ENCODE results near the gene TRAF4. TPM values are rescaled to one million over a fixed set of nuclear protein-coding genes. Genes with fewer than 3 reads are reported as not detected.

Gene TRAF4
- total RNA-seq, 2 experiments from 2014 or later: 75.9 to 80.4 TPM

- Mint-ChIP-seq H3K4me1 (ENCODE audit: low read depth) (peaks cover 8% of the 10 kb centered on the region), H3K27me3 (ENCODE audit: low read depth) (no peaks in the 10 kb centered on the region), H3K36me3 (ENCODE audit: low read depth) (peaks cover 14% of the 10 kb centered on the region), H3K27ac (no peak overlapping the region), H3K9me3 (no peaks in the 10 kb centered on the region), H3K4me3 (no peak overlapping the region)
- CTCF ChIA-PET: no interaction called here
- no peak for DNase-seq
- intact Hi-C loops (cut with micrococcal nuclease): no loop called here
These were observed 37.1 kb upstream of the TRAF4 start for GRCh38 chr17:28706471-28707338.

- no peak for DNase-seq
- Mint-ChIP-seq H3K4me3 (no peak overlapping the region), H3K27ac (no peak overlapping the region), H3K36me3 (ENCODE audit: low read depth) (peaks cover 11% of the 10 kb centered on the region), H3K9me3 (no peaks in the 10 kb centered on the region), H3K27me3 (ENCODE audit: low read depth) (peaks cover under 1% of the 10 kb centered on the region), H3K4me1 (ENCODE audit: low read depth) (peaks cover 15% of the 10 kb centered on the region)
- intact Hi-C loops (cut with micrococcal nuclease): no loop called here
- CTCF ChIA-PET: no interaction called here
These were observed 36.5 kb upstream of the TRAF4 start for GRCh38 chr17:28707339-28707720.

- H3K4me1 Mint-ChIP-seq (ENCODE audit: low read depth): peaks cover 17% of the 10 kb centered on the region
- peak overlapping the region; percentile 79 for H3K27ac Mint-ChIP-seq
- H3K4me3 Mint-ChIP-seq: peak overlapping the region; percentile 79
- CTCF ChIA-PET: interaction anchor here (0.7 to 3.4 kb wide), 5 partner anchors 9 to 1220 kb away, joined by 3 to 12 read pairs (median 7); partner anchors contain the start of genes RPL23A and TLCD1
- intact Hi-C loops (cut with micrococcal nuclease): loop anchor here (1.0 to 2.0 kb wide), 4 partner anchors 8 to 66 kb away; partner anchors contain the start of genes BLTP2, NEK8, RPL23A and SUPT6H
- no peaks in the 10 kb centered on the region for H3K36me3 Mint-ChIP-seq (ENCODE audit: low read depth)
- DNase-seq: peak; percentile 92
- no peaks in the 10 kb centered on the region for H3K9me3 Mint-ChIP-seq
- H3K27me3 Mint-ChIP-seq (ENCODE audit: low read depth): peaks cover 16% of the 10 kb centered on the region
These were observed 32.7 kb upstream of the TRAF4 start for GRCh38 chr17:28710861-28711722.

GRCh38 chr17:28711723-28712031 is 32.1 kb upstream of the TRAF4 start, which contains the start of gene PROCA1:
Gene PROCA1, minus strand, starts transcription at chr17:28711888. Its CDS starts 228 bp downstream, at chr17:28711660.
- no peak for DNase-seq
- Mint-ChIP-seq H3K27ac (peak within 1 kb of the TSS; percentile 79), H3K36me3 (ENCODE audit: low read depth) (no peaks in the 10 kb centered on the region), H3K4me3 (peak within 1 kb of the TSS; percentile 79), H3K9me3 (no peaks in the 10 kb centered on the region), H3K27me3 (ENCODE audit: low read depth) (peaks cover 20% of the 10 kb centered on the region), H3K4me1 (ENCODE audit: low read depth) (peaks cover 17% of the 10 kb centered on the region)
- CTCF ChIA-PET: interaction anchor here (2.0 to 3.4 kb wide), 2 partner anchors 8 to 15 kb away, joined by 8 to 12 read pairs; partner anchors contain the start of genes RPL23A and TLCD1
- intact Hi-C loops (cut with micrococcal nuclease): loop anchor here (1.0 to 2.0 kb wide), 4 partner anchors 8 to 67 kb away; partner anchors contain the start of genes BLTP2, NEK8, RPL23A and SUPT6H

- H3K36me3 Mint-ChIP-seq (ENCODE audit: low read depth): no peaks in the 10 kb centered on the region
- CTCF ChIA-PET: interaction anchor here (2.0 to 3.4 kb wide), 2 partner anchors 8 to 15 kb away, joined by 8 to 12 read pairs; partner anchors contain the start of genes RPL23A and TLCD1
- H3K27ac Mint-ChIP-seq: peak overlapping the region; percentile 79
- DNase-seq: peak; percentile 73
- intact Hi-C loops (cut with micrococcal nuclease): no loop called here
- H3K9me3 Mint-ChIP-seq: no peaks in the 10 kb centered on the region
- H3K4me1 Mint-ChIP-seq (ENCODE audit: low read depth): peaks cover 17% of the 10 kb centered on the region
- peaks cover 20% of the 10 kb centered on the region for H3K27me3 Mint-ChIP-seq (ENCODE audit: low read depth)
- H3K4me3 Mint-ChIP-seq: peak overlapping the region; percentile 79
These were observed 31.6 kb upstream of the TRAF4 start for GRCh38 chr17:28712032-28712704.

GRCh38 chr17:28712705-28713415 is 31.0 kb upstream of the TRAF4 start:
- CTCF ChIA-PET: interaction anchor here (3.4 kb wide), 1 partner anchor 14 kb away, joined by 12 read pairs; the partner anchor contains the start of gene TLCD1
- H3K27ac Mint-ChIP-seq: no peak overlapping the region
- intact Hi-C loops (cut with micrococcal nuclease): no loop called here
- peak overlapping the region; percentile 79 for H3K4me3 Mint-ChIP-seq
- H3K4me1 Mint-ChIP-seq (ENCODE audit: low read depth): peaks cover 18% of the 10 kb centered on the region
- H3K27me3 Mint-ChIP-seq (ENCODE audit: low read depth): peaks cover 21% of the 10 kb centered on the region
- DNase-seq: no peak
- H3K36me3 Mint-ChIP-seq (ENCODE audit: low read depth): no peaks in the 10 kb centered on the region
- H3K9me3 Mint-ChIP-seq: no peaks in the 10 kb centered on the region

- DNase-seq: no peak
- H3K4me1 Mint-ChIP-seq (ENCODE audit: low read depth): peaks cover 29% of the 10 kb centered on the region
- peaks cover 27% of the 10 kb centered on the region for H3K27me3 Mint-ChIP-seq (ENCODE audit: low read depth)
- CTCF ChIA-PET: no interaction called here
- no peaks in the 10 kb centered on the region for H3K36me3 Mint-ChIP-seq (ENCODE audit: low read depth)
- intact Hi-C loops (cut with micrococcal nuclease): no loop called here
- no peak overlapping the region for H3K27ac Mint-ChIP-seq
- H3K4me3 Mint-ChIP-seq: no peak overlapping the region
- no peaks in the 10 kb centered on the region for H3K9me3 Mint-ChIP-seq
These were observed 29.5 kb upstream of the TRAF4 start for GRCh38 chr17:28714281-28714680.

GRCh38 chr17:28715217-28715616 is 28.6 kb upstream of the TRAF4 start:
- peaks cover 5% of the 10 kb centered on the region for H3K36me3 Mint-ChIP-seq (ENCODE audit: low read depth)
- no peaks in the 10 kb centered on the region for H3K9me3 Mint-ChIP-seq
- no peak overlapping the region for H3K27ac Mint-ChIP-seq
- peaks cover 33% of the 10 kb centered on the region for H3K4me1 Mint-ChIP-seq (ENCODE audit: low read depth)
- no peak for DNase-seq
- intact Hi-C loops (cut with micrococcal nuclease): no loop called here
- peaks cover 27% of the 10 kb centered on the region for H3K27me3 Mint-ChIP-seq (ENCODE audit: low read depth)
- CTCF ChIA-PET: no interaction called here
- H3K4me3 Mint-ChIP-seq: no peak overlapping the region

- CTCF ChIA-PET: interaction anchor here (0.7 kb wide), 1 partner anchor 55 kb away, joined by 3 read pairs; the partner anchor contains the start of genes SDF2 and SUPT6H
- Mint-ChIP-seq H3K4me3 (peak overlapping the region; percentile 50), H3K36me3 (ENCODE audit: low read depth) (peaks cover 23% of the 10 kb centered on the region), H3K27me3 (ENCODE audit: low read depth) (peaks cover 27% of the 10 kb centered on the region), H3K4me1 (ENCODE audit: low read depth) (peaks cover 33% of the 10 kb centered on the region), H3K27ac (no peak overlapping the region), H3K9me3 (no peaks in the 10 kb centered on the region)
- intact Hi-C loops (cut with micrococcal nuclease): no loop called here
- no peak for DNase-seq
These were observed 26.9 kb upstream of the TRAF4 start for GRCh38 chr17:28716740-28717577.

- H3K36me3 Mint-ChIP-seq (ENCODE audit: low read depth): peaks cover 31% of the 10 kb centered on the region
- no peaks in the 10 kb centered on the region for H3K9me3 Mint-ChIP-seq
- intact Hi-C loops (cut with micrococcal nuclease): loop anchor here (2.0 kb wide), 2 partner anchors 55 to 71 kb away; partner anchors contain the start of gene SUPT6H
These were observed 26.1 kb upstream of the TRAF4 start, which contains the start of gene RAB34 for GRCh38 chr17:28717578-28718332. Gene RAB34, minus strand, starts transcription at chr17:28717868. Its CDS starts 602 bp downstream, at chr17:28717266.

More at GRCh38 chr17:28717578-28718332, 26.1 kb upstream of the TRAF4 start, which contains the start of gene RAB34:
- Mint-ChIP-seq H3K27ac (peak within 1 kb of the TSS; percentile 59), H3K4me1 (ENCODE audit: low read depth) (peaks cover 33% of the 10 kb centered on the region), H3K4me3 (peak within 1 kb of the TSS; percentile 66), H3K27me3 (ENCODE audit: low read depth) (peaks cover 25% of the 10 kb centered on the region)
- DNase-seq: peak; percentile 22
- CTCF ChIA-PET: interaction anchor here (1.0 kb wide), 1 partner anchor 69 kb away, joined by 3 read pairs; no protein-coding TSS in a partner anchor
